Cerebellar cortex (tissue), 1 donor: ENCODE data around the gene DPP8.
A peak's percentile ranks its signal among the peaks of the same experiment; 100 is the strongest.
"Not testable (repeated sequence)": the region's sequence is repeated elsewhere in the genome, so short reads cannot be mapped to it uniquely, and the experiment has no call there.

Experiments
- DNase-seq: peaks from one replicate; pipeline ENCODE4 v3.0.0-alpha.2; 2015; ENCODE audit warnings: low spot score

Gene DPP8

GRCh38 chr15:65402961-65403360 lies 114.5 kb downstream of the DPP8 start:
- DNase-seq, result no peak

DNA sequence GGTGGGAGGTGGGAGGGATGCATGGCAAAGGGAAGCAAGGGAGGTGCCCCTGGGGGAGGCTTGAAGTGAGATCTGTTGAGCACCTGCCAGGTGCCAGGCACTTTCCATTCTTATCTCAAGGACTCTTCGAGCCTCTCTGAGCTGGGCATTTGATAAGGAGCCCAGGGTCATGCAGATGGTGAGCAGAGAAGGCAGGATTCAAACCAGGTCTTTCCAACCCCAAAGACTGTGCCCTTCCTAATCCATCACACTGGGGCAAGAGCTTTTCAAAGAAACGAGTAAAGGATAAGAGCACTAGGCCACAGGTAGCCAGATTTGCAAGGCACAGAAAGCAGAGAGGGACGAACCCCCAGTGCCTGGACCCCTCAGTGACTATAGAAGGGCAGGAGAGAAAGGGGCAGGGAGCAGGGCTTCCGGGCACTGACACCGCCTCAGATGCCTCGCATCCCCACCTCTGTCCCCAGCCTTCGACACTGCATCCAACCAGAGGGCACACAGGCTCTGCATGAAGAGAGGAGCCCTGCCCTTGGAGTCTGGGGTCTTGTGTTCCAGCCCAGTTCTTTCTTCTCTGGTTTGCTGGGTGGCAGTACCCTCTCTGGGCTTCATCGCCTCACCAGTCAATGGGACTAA lies 115.8 kb downstream of the DPP8 start:
- no peak for DNase-seq

- peak; percentile 72 for DNase-seq
Measured at GRCh38 chr15:65400760-65401610, 116.5 kb downstream of the DPP8 start.

GRCh38 chr15:65399997-65400396 lies 117.5 kb downstream of the DPP8 start:
- DNase-seq, result no peak

- no peak for DNase-seq
Measured at GRCh38 chr15:65399001-65399706, 118.3 kb downstream of the DPP8 start.

DNA sequence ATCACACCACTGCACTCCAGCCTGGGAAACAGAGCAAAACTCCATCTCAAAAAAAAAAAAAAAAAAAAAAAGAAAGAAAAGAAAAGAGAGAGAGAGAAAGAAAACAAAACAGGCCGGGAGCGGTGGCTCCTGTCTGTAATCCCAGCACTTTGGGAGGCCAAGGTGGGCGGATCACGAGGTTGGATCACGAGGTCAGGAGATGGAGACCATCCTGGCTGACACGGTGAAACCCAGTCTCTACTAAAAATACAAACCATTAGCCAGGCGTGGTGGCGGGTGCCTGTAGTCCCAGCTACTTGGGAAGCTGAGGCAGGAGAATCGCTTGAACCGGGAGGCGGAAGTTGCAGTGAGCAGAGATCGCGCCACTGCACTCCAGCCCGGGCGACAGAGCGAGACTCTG lies 119.0 kb downstream of the DPP8 start:
- not testable (repeated sequence) for DNase-seq

DNA sequence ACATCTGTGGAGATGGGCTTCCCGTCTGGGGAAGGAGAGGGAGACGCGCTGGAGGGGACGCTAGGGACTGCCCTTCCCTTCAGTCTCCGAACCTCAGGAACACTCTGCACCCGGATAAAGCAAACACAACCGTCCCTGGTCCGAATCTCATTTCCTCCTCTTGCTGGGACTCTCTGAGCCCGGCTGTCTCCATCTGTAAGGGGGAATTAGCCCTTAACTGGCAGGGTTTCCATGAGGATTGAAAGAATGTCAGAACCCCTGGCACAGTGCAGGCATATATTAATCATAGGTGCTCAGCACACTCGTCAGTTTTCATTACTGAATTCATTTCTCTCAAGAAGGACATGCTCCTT lies 120.5 kb downstream of the DPP8 start:
- DNase-seq, result no peak

- DNase-seq, result no peak
Measured at GRCh38 chr15:65396283-65396964, 121.1 kb downstream of the DPP8 start.

GRCh38 chr15:65395567-65396202 lies 121.8 kb downstream of the DPP8 start:
- DNase-seq, result no peak

DNA sequence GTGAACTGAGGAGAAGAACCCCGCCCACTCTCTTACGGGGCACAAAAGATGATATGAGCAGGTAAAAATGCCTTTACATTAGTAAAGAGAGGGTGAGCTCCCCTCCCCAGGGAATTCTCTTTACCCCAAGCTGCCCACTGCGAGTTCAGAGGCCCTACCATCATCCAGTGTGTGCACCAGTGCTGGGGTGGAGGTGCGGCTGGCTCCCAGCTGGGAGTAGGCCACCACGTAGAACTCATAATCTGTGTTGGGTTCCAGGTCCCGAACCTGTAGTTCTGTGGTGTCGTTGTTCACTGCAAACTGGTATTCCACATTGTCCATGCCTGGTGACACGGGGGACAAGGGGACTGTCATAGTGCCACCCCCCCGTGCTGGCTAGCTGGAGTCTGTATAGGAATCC lies 122.6 kb downstream of the DPP8 start:
- no peak for DNase-seq

- DNase-seq, result no peak
Measured at GRCh38 chr15:65394280-65394789, 123.2 kb downstream of the DPP8 start.

- DNase-seq, result no peak
Measured at GRCh38 chr15:65393557-65393956, 123.9 kb downstream of the DPP8 start.

GRCh38 chr15:65393091-65393490 lies 124.4 kb downstream of the DPP8 start:
- DNase-seq, result no peak
